IMR-90 (cell line): Measurements from ENCODE around the gene CDH2. TPM values are rescaled to one million over a fixed set of nuclear protein-coding genes. Genes with fewer than 3 reads are reported as not detected.

Source experiments
- ATAC-seq: fragments of 200-7000 bp; cut with Tn5 transposase; 2 replicates; pipeline ENCODE4 v1.9.1; 2020; ENCODE audit warnings: low read depth, mild to moderate bottlenecking, moderate library complexity
- BruUV-seq: library from RNA; stranded (reverse); fragments of 400-500 nt; replicated peaks from 2 replicates; lab custom pipeline; 2021; lab: Mats Ljungman, UMichigan
- CTCF ChIA-PET: fragments of 300-600 bp; formaldehyde crosslinking; extraction: SDS; loops from one replicate; lab custom pipeline; 2021; ENCODE audit warnings: antibody characterized with exemption; lab: Yijun Ruan, JAX
- POLR2A ChIA-PET: fragments of 300-600 bp; sonication (Branson Sonifier 250); formaldehyde crosslinking; loops from one replicate; lab custom pipeline; 2022; ENCODE audit warnings: antibody characterized with exemption; ENCODE audit not compliant: unreplicated experiment; lab: Charles Lee
- DNase-seq: peaks from one replicate; pipeline ENCODE4 v3.0.0; 2013
- H2AFZ ChIP-seq: replicated peaks from 2 replicates; pipeline ENCODE3; 2013; ENCODE audit warnings: low read length, mild to moderate bottlenecking; ENCODE audit not compliant: poor library complexity
- H2AK5ac ChIP-seq: 2 replicates; pipeline ENCODE4 v1.6.1; 2013; ENCODE audit warnings: low read depth, low read length, inconsistent platforms
- H2AK9ac ChIP-seq: replicated peaks from 2 replicates; pipeline ENCODE3; 2013; ENCODE audit warnings: mild to moderate bottlenecking, low read depth, low read length, moderate library complexity; ENCODE audit not compliant: poor library complexity
- H2BK120ac ChIP-seq: 2 replicates; pipeline ENCODE4 v1.6.1; 2013; ENCODE audit warnings: low read depth, low read length, inconsistent platforms
- H2BK15ac ChIP-seq: 3 replicates; pipeline ENCODE4 v1.6.1; 2013; ENCODE audit warnings: low read depth, low read length, inconsistent platforms
- H2BK20ac ChIP-seq: 2 replicates; pipeline ENCODE4 v1.6.1; 2013; ENCODE audit warnings: low read depth, mild to moderate bottlenecking, inconsistent platforms, low read length, moderate library complexity
- H2BK5ac ChIP-seq: 2 replicates; pipeline ENCODE4 v1.6.1; 2013; ENCODE audit warnings: mild to moderate bottlenecking, low read depth, low read length, inconsistent platforms; ENCODE audit not compliant: poor library complexity, severe bottlenecking
- H3K14ac ChIP-seq: replicated peaks from 2 replicates; pipeline ENCODE4 v1.6.1; 2013; ENCODE audit warnings: low read depth, low read length, inconsistent platforms
- H3K18ac ChIP-seq: 2 replicates; pipeline ENCODE4 v1.6.1; 2013; ENCODE audit warnings: low read depth, low read length, control low read depth
- H3K23ac ChIP-seq: 2 replicates; pipeline ENCODE4 v1.6.1; 2013; ENCODE audit warnings: low read depth, low read length, inconsistent platforms
- H3K27ac ChIP-seq: 2 replicates; pipeline ENCODE4 v1.5.1; 2013; ENCODE audit warnings: mild to moderate bottlenecking, control low read depth, low read length; ENCODE audit not compliant: insufficient read depth
- H3K27me3 ChIP-seq: 2 replicates; pipeline ENCODE4 v1.6.1; 2013; ENCODE audit warnings: low read length; ENCODE audit not compliant: control insufficient read depth, insufficient read depth
- H3K36me3 ChIP-seq: 2 replicates; pipeline ENCODE4 v1.6.1; 2013; ENCODE audit warnings: low read length, mixed read lengths; ENCODE audit not compliant: control insufficient read depth, insufficient read depth
- H3K4ac ChIP-seq: 2 replicates; pipeline ENCODE4 v1.6.1; 2013; ENCODE audit warnings: low read depth, low read length, inconsistent platforms
- H3K4me1 ChIP-seq: 2 replicates; pipeline ENCODE4 v1.6.1; 2013; ENCODE audit warnings: low read length, mixed read lengths; ENCODE audit not compliant: control insufficient read depth, insufficient read depth
- H3K4me2 ChIP-seq: 2 replicates; pipeline ENCODE4 v1.6.1; 2013; ENCODE audit warnings: low read depth, mild to moderate bottlenecking, control low read depth, low read length, moderate library complexity
- H3K4me3 ChIP-seq: 2 replicates; pipeline ENCODE4 v1.5.1; 2013; ENCODE audit warnings: low read depth, mild to moderate bottlenecking, control low read depth, low read length, moderate library complexity; ENCODE audit not compliant: insufficient read depth
- H3K56ac ChIP-seq: 2 replicates; pipeline ENCODE4 v1.6.1; 2013; ENCODE audit warnings: low read length, inconsistent platforms; ENCODE audit not compliant: insufficient read depth; ENCODE audit errors: extremely low read depth
- H3K79me1 ChIP-seq, 2 experiments: 2 replicates each; pipeline ENCODE4 v1.6.1; 2013; ENCODE audit warnings: low read length in 2 of 2, inconsistent platforms in 1 of 2, low read depth in 1 of 2
- H3K9ac ChIP-seq: 2 replicates; pipeline ENCODE4 v1.6.1; 2013; ENCODE audit warnings: low read depth, low read length, control low read depth
- H3K9me1 ChIP-seq: 2 replicates; pipeline ENCODE4 v1.6.1; 2013; ENCODE audit warnings: low read length, inconsistent platforms; ENCODE audit not compliant: insufficient read depth
- H3K9me3 ChIP-seq: 2 replicates; pipeline ENCODE4 v1.6.1; 2013; ENCODE audit warnings: low read length; ENCODE audit not compliant: control insufficient read depth, insufficient read depth
- H4K20me1 ChIP-seq: 2 replicates; pipeline ENCODE4 v1.6.1; 2013; ENCODE audit warnings: low read length, inconsistent platforms; ENCODE audit not compliant: insufficient read depth
- H4K5ac ChIP-seq: 2 replicates; pipeline ENCODE4 v1.6.1; 2013; ENCODE audit warnings: mild to moderate bottlenecking, low read depth, low read length, control low read depth
- H4K8ac ChIP-seq, 2 experiments: 2 replicates each; pipeline ENCODE4 v1.6.1; 2013; ENCODE audit warnings: low read depth in 2 of 2, low read length in 2 of 2, control low read depth in 1 of 2, inconsistent platforms in 1 of 2
- H4K91ac ChIP-seq: 2 replicates; pipeline ENCODE4 v1.6.1; 2013; ENCODE audit warnings: low read depth, low read length, inconsistent platforms; ENCODE audit not compliant: insufficient read depth
- BHLHE40 ChIP-seq: fragments of 150-350 bp; IDR thresholded peaks from 2 replicates; pipeline ENCODE4 v1.6.1; 2016; ENCODE audit warnings: mild to moderate bottlenecking, low read depth, low read length
- CEBPB ChIP-seq: IDR thresholded peaks from 2 replicates; pipeline ENCODE4 v1.6.1; 2012; ENCODE audit warnings: low read depth, low read length, improper control_type of control experiment
- CHD1 ChIP-seq: IDR thresholded peaks from 2 replicates; pipeline ENCODE4 v1.6.1; 2012; ENCODE audit warnings: low read depth, low read length, improper control_type of control experiment
- CTCF ChIP-seq: conservative IDR thresholded peaks from 2 replicates; pipeline ENCODE4 v1.5.1; 2012; ENCODE audit warnings: mild to moderate bottlenecking, low read depth, low read length, improper control_type of control experiment
- ELK1 ChIP-seq: fragments of 150-350 bp; IDR thresholded peaks from 2 replicates; pipeline ENCODE4 v1.6.1; 2016; ENCODE audit warnings: low read depth, mild to moderate bottlenecking, low read length, moderate library complexity, borderline replicate concordance
- FOS ChIP-seq: fragments of 150-350 bp; IDR thresholded peaks from 2 replicates; pipeline ENCODE4 v1.6.1; 2016; ENCODE audit warnings: low read depth, low read length
- MAFK ChIP-seq: IDR thresholded peaks from 2 replicates; pipeline ENCODE4 v1.6.1; 2012; ENCODE audit warnings: low read depth, low read length, improper control_type of control experiment
- MAZ ChIP-seq: IDR thresholded peaks from 2 replicates; pipeline ENCODE4 v1.6.1; 2012; ENCODE audit warnings: low read depth, mild to moderate bottlenecking, low read length, improper control_type of control experiment, moderate library complexity, borderline replicate concordance
- MXI1 ChIP-seq: IDR thresholded peaks from 2 replicates; pipeline ENCODE4 v1.6.1; 2012; ENCODE audit warnings: low read depth, mild to moderate bottlenecking, low read length, moderate library complexity, borderline replicate concordance
- NFE2L2 ChIP-seq: fragments of 150-350 bp; IDR thresholded peaks from 2 replicates; pipeline ENCODE4 v1.6.1; 2016; ENCODE audit warnings: low read depth, mild to moderate bottlenecking, low read length
- POLR2A ChIP-seq: IDR thresholded peaks from 2 replicates; pipeline ENCODE4 v1.6.1; 2012; ENCODE audit warnings: mild to moderate bottlenecking, low read depth, low read length
- RAD21 ChIP-seq: IDR thresholded peaks from 2 replicates; pipeline ENCODE4 v1.6.1; 2012; ENCODE audit warnings: low read length, improper control_type of control experiment
- RCOR1 ChIP-seq: IDR thresholded peaks from 2 replicates; pipeline ENCODE4 v1.6.1; 2012; ENCODE audit warnings: mild to moderate bottlenecking, low read length, improper control_type of control experiment; ENCODE audit not compliant: insufficient replicate concordance
- RFX5 ChIP-seq: IDR thresholded peaks from 2 replicates; pipeline ENCODE4 v1.8.0; 2012; ENCODE audit warnings: low read depth, mild to moderate bottlenecking, low read length, moderate library complexity
- SMC3 ChIP-seq: fragments of 150-350 bp; IDR thresholded peaks from 2 replicates; pipeline ENCODE4 v1.6.1; 2016; ENCODE audit warnings: low read depth, mild to moderate bottlenecking, antibody characterized with exemption, low read length, moderate library complexity
- USF2 ChIP-seq: fragments of 150-350 bp; IDR thresholded peaks from 2 replicates; pipeline ENCODE4 v1.6.1; 2017; ENCODE audit warnings: mild to moderate bottlenecking, antibody characterized with exemption, low read length, low read depth
- dilution Hi-C: fragments of 300-500 bp; cut with HindIII; formaldehyde crosslinking; loops from one replicate; pipeline ENCODE4 v1.14.3; 2018; ENCODE audit warnings: low sequenced_read_pairs; ENCODE audit not compliant: unreplicated experiment
- in situ Hi-C: fragments of 300-500 bp; cut with MboI; formaldehyde crosslinking; loops from 3 replicates; pipeline ENCODE4 v1.14.3; 2019; ENCODE audit warnings: low sequenced_read_pairs, inconsistent platforms, mixed read lengths
- intact Hi-C: fragments of 100-400 bp; cut with micrococcal nuclease; formaldehyde crosslinking; loops from 2 replicates; pipeline ENCODE4 v1.10.0; 2022
- polyA plus RNA-seq, 3 experiments: library from polyadenylated mRNA; depleted of rRNA; stranded (reverse); fragments of >200 nt; gene quantifications; 2 replicates each; pipeline ENCODE4 v1.2.3, GENCODE V29; 2012; ENCODE audit warnings: low replicate concordance in 1 of 3
- total RNA-seq: library from RNA; depleted of rRNA; stranded (reverse); fragments of >200 nt; gene quantifications from 2 replicates; pipeline ENCODE4 v1.2.3, GENCODE V29; 2012

CDH2 gene
- total and polyA plus RNA-seq, 2 of the 4 experiments (the other 2 are of a cell fraction), result 55.6 to 111 TPM

GRCh38 chr18:27952741-27953140, 224.2 kb downstream of the CDH2 start:
- CTCF ChIA-PET, result no interaction called here
- Histone ChIP-seq H3K14ac (no peak overlapping the region), H3K9me3 (no peaks in the 10 kb centered on the region), H3K18ac (no peak overlapping the region), H3K27ac (no peak overlapping the region), H4K91ac (no peak overlapping the region), H3K27me3 (no peaks in the 10 kb centered on the region), H2BK120ac (no peak overlapping the region), H2AK5ac (no peak overlapping the region), H3K4me2 (no peak overlapping the region), H3K9me1 (no peaks in the 10 kb centered on the region), H2BK5ac (no peak overlapping the region), H2AFZ (no peak overlapping the region), H4K20me1 (no peaks in the 10 kb centered on the region), H3K4me3 (no peak overlapping the region), H3K4me1 (peaks cover 3% of the 10 kb centered on the region), H3K4ac (no peak overlapping the region), H4K8ac (no peak overlapping the region), H2BK20ac (no peak overlapping the region), H3K9ac (no peak overlapping the region), H3K79me1 (peaks cover 4% of the 10 kb centered on the region in 2 experiments; a peak in 2 of 4 replicates), H2BK15ac (no peak overlapping the region), H3K23ac (no peak overlapping the region), H3K56ac (no peak overlapping the region), H4K5ac (no peak overlapping the region), H2AK9ac (no peak overlapping the region), H3K36me3 (peaks cover 3% of the 10 kb centered on the region; the same call in 1 of the 2 replicates)
- dilution Hi-C loops (no loop called here), in situ Hi-C loops (no loop called here), intact Hi-C loops (loop anchor here (10.0 kb wide), 1 partner anchor 222 kb away; the partner anchor contains the start of gene CDH2)
- TF ChIP-seq RFX5 (no peak), RCOR1 (no peak), SMC3 (no peak), CTCF (no peak), MXI1 (no peak), FOS (no peak), ELK1 (no peak), RAD21 (no peak), USF2 (no peak), POLR2A (no peak), CHD1 (no peak), CEBPB (no peak), NFE2L2 (no peak), MAZ (no peak), BHLHE40 (no peak), MAFK (no peak)
- POLR2A ChIA-PET, result no interaction called here
- DNase-seq (no peak), ATAC-seq (no peak)
- BruUV-seq, result no TSS peak
